Adrenal gland (tissue), 5 donors: ENCODE measurements around the gene TDRD1.

Source experiments
- CTCF ChIP-seq, 6 experiments: fragments of 450-650 bp in 4 of 6; fragments of 200-600 bp in 2 of 6; sonication (generic) in 1 of 6; IDR thresholded peaks; 1 replicate in 5 of 6; 2 replicates in 1 of 6; pipeline versions ENCODE4 v1.5.1 to v1.8.0; 2016 to 2021; ENCODE audit warnings: antibody characterized with exemption in 6 of 6, mild to moderate bottlenecking in 2 of 6, moderate library complexity in 1 of 6
- POLR2A ChIP-seq, 2 donors: fragments of 450-650 bp; IDR thresholded peaks; one replicate each; pipeline ENCODE4 v1.6.1; 2017; ENCODE audit warnings: antibody characterized with exemption in 2 of 2, mild to moderate bottlenecking in 2 of 2, moderate library complexity in 1 of 2
- donor health status: DM: no; HTN: no; CAD: no.

DNA sequence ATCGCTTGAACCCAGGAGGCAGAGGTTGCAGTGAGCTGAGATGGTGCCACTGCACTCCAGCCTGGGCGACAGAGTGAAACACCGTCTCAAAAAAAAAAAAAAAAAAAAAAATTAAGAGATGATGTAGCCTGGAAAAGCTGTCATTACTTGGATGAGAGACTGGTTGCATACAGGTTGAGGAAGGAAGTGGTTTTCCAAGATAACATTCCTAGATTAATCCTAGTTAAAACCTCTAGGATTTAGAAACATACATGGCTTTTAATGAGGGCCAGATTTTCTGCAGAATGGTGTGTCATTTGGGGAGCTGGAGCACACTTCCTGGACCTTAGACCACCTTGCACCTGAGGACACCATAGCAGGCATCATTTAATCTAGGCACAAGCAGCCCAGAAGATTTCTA is 77.7 kb downstream of the TDRD1 start:
- TF ChIP-seq CTCF (IDR thresholded peaks at IDR 0.05), result no peak
- no peak for TF ChIP-seq POLR2A (IDR thresholded peaks at IDR 0.05)
